ENCODE results near the gene APOC3.

DNA sequence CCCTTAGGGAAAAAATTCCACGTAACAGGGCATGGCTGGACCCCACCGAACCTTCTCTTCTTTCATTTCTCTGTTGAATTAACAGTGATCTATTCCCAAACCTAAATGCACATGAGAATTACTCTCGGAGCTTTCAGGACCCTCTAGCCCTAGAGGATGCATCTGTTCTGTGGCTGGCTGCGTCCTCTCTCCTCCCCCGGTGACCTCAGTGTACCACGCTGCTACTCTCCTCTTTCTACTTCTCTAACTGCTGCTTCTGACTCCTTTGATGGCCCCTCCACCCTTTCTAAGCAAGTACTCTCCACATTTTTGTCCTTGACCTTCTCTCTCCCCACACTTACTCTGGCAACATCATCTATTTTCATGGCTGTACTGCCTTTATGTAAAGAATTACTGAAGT is 19.8 kb downstream of the APOC3 start:
- no peak for TF ChIP-seq POLR2A (IDR thresholded peaks at IDR 0.05)
- TF ChIP-seq, protein P1, sequence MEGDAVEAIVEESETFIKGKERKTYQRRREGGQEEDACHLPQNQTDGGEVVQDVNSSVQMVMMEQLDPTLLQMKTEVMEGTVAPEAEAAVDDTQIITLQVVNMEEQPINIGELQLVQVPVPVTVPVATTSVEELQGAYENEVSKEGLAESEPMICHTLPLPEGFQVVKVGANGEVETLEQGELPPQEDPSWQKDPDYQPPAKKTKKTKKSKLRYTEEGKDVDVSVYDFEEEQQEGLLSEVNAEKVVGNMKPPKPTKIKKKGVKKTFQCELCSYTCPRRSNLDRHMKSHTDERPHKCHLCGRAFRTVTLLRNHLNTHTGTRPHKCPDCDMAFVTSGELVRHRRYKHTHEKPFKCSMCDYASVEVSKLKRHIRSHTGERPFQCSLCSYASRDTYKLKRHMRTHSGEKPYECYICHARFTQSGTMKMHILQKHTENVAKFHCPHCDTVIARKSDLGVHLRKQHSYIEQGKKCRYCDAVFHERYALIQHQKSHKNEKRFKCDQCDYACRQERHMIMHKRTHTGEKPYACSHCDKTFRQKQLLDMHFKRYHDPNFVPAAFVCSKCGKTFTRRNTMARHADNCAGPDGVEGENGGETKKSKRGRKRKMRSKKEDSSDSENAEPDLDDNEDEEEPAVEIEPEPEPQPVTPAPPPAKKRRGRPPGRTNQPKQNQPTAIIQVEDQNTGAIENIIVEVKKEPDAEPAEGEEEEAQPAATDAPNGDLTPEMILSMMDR (IDR thresholded peaks at IDR 0.05) = no peak
